NCI-H1417 treated with DMSO at 0.1 percent for 48 hours (cell line): ENCODE measurements around the gene OSGIN1.

Experiments used
- DNase-seq: peaks from one replicate; lab custom pipeline; 2025; lab: John Stamatoyannopoulos, UW

Gene OSGIN1

DNA sequence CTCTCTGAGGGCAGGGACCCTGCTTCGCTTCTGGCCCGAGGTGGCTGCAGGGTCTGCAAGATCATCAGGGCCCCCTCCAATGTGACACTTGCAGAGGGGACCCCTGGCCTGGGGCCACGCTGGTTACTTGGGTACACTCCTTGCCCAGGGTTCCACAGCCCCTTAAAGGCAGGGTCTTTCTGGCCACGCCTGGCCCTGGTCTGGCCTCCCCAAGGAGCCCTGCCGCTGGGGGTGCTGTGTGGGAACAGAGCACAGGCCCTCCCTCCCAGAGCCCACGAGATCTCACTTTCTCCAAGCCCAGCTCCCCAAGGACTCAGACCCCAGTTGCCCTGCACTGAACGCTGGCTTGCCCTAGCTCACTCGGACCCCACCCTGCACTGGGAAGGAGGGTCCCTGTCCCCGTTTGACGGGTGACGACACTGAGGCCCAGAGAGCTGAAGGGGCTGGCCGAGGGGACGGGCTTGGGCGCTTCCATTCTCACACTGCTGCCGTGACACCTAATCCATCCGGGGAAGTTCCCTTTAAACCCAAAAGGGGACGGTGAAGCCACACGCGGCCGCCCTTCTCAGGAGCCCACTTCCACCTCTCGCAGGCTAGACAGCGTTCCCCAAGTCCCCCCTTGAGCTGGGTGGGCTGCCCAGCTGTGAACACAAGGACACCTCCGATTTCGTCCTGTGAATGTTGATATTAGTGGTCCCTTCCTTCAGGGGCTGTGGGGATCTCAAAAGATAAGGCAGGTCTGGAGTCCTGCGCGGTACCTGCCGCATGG, 26.9 kb upstream of the OSGIN1 start:
- no peak for DNase-seq

DNA sequence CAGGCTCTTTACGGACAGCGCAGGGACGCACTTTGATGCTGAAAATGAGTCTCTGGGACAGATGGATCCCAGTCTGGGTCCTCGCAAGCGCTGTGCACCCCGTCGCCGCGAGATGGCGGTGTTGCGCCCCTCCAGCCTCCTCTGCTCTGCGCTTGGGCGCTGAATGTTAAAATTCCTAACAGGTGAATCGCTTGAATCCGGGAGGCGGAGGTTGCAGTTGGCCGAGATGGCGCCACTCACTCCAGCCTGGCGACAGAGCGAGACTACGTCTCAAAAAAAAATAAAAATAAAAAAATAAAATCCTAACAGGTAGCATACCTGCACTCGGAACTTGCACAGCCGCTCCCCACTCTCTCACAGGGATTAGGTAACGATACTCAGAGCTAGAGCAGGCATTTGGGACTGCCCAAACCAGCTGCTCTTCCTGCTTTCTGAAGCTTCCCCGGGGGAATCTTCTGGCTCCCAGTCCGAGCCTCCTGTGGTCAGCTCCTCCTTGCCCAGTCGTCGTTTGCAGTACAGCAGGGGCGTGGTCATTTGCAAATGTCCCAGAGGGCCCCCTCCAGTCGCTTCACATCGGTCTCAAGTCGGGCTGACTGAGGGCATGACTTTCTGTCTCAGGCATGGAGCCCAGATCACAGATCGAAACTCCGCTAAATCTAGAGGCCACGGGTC, 26.2 kb upstream of the OSGIN1 start:
- DNase-seq = no peak

GRCh38 chr16:83928341-83929055, 24.5 kb upstream of the OSGIN1 start:
- DNase-seq = no peak

GRCh38 chr16:83929811-83930555, 23.1 kb upstream of the OSGIN1 start:
- DNase-seq = no peak

DNA sequence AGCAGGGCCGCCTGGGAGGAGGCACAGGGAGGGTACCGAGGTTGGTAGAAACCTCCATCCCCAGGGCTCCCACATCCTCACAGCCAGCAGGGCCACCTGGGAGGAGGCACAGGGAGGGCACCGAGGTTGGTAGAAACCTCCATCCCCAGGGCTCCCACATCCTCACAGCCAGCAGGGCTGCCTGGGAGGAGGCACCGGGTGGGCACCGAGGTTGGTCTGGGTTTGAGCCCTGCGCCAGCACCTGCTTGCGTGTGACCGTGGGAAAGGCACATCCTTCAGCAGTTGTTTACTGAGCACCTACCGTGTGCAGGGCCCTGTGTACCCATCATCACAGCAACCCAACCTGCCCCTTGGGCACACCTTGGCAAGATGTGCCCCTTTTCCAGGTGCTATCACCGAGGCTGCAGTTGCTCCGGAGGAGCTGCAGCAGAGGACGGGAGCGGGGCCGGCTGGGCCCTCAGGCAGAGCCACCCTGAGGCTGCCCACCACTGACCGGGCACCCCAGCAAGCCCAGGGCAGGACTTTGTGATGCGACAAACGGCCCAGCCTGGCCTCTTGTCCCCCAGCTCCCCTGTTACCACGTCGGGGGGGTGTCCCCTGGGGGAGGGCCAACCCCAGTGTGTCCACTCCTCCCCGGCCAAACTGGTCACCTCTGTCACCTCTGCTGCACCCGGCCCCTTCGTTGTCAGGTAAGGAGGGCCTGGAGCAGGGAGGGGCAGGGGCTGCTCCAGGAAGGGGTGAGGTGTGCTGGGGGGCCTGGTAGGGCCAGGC, 22.1 kb upstream of the OSGIN1 start:
- DNase-seq = no peak

DNA sequence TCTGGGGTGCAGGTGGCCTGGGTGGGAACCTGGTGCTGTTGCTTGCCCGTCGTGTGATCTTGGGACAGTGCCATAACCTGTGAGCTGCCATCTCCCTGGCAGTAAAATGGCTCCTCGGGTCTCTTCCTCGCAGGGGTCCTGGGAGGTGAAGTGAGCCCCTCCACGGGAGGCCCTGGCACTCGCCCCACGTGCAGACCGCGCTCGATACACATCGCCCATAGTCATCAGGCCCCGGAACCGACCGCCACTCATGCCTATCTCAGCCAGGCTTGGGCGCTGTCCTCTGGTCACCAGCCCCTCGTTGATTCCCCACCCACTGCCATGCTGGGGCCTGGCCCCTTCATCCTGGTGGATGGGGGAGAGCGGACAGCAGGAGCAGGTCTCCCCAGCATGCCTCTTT, 21.5 kb upstream of the OSGIN1 start:
- DNase-seq = no peak

DNA sequence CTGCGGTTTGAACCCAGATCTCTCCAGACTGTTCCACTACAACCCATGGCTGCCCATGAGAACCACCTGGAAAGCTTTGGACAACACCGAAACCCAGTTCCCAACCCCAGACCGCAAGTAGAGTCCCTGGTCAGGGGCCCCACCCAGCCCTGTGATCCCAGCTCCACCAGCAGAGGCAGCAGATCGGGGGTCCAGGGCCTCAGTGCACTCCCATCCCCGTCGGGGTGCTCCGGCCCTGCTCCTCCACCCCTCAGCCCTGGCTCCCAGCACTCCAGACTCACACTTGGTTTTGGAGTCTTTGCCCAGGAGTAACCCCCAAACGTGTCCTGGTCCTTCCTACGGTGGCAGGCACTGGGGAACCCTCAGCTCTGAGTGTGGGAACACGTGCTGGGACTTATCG, 20.7 kb upstream of the OSGIN1 start:
- DNase-seq = no peak

DNA sequence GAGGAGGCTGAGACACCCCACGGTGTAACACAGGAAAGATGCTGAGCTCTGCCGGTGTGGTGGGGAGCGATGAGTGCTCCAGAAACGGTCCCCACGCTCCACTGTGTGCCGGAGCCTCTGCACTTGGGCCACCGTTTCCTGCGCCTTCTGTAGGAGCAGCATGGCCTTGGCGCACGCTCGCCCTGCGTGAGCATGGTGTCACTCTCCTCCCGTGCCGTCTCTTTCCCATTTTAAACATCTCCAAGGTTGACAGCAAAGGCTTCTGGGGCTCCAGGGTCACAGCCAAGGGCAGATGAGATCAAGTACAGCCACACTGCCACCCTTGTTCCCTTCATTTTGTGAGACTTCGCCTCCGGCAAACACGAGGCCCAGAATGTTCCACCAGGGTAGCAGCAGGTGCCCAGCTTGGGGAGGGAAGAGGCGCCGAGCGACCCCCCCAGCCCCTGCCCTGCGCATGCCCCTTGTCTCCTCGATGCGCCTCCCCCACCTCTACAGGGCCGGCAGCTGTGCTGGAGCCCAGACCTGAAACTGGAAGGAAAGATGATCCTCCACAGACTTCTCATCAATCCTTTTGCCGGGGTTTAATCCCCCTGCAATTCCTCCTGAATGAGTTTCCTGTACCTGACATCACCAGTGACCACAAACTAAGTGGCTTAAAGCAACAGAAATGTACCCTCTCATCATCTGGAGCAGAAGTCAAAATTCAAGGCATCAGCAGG, 19.9 kb upstream of the OSGIN1 start:
- no peak for DNase-seq

- no peak for DNase-seq
Measured at GRCh38 chr16:83933885-83934683, 19.0 kb upstream of the OSGIN1 start.

DNA sequence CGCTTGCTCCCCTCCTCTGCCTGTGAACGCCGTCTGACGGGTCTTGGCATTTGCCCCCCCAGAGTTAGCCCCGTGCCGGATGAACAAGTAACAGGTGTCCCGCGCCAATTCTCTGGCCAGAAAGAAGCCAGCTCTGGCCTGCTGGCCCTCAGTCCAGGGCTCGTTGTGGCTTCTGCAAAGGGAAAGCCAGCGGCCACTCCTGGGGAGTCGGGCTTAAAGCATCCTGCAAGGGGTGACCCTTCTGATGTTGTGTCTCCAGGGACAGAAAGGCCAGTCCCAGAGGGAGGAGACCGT, 18.4 kb upstream of the OSGIN1 start:
- DNase-seq = no peak

GRCh38 chr16:83935005-83935857, 17.8 kb upstream of the OSGIN1 start:
- no peak for DNase-seq

DNA sequence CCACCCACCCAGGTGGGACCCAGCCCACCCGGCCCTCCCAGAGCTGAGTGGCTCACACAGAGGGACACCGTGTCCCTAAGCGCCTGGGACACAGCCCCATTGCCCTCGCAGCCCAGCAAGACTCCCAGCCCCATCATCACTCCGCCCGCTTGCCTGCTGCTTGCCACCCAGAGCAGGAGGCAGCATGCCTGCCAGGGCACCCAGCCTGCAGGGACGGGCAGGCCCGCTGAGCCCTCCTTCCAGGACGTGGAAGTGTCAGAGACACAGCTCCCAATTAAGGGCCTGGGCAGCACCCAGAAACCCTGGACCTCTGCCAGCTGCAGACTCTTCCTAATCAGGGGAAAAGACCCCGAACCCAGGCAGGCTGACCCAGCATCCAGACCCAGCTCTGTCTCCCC, 17.2 kb upstream of the OSGIN1 start:
- DNase-seq = no peak

GRCh38 chr16:83936581-83937165, 16.4 kb upstream of the OSGIN1 start:
- DNase-seq = no peak

- no peak for DNase-seq
Measured at GRCh38 chr16:83937267-83937666, 15.8 kb upstream of the OSGIN1 start.

DNA sequence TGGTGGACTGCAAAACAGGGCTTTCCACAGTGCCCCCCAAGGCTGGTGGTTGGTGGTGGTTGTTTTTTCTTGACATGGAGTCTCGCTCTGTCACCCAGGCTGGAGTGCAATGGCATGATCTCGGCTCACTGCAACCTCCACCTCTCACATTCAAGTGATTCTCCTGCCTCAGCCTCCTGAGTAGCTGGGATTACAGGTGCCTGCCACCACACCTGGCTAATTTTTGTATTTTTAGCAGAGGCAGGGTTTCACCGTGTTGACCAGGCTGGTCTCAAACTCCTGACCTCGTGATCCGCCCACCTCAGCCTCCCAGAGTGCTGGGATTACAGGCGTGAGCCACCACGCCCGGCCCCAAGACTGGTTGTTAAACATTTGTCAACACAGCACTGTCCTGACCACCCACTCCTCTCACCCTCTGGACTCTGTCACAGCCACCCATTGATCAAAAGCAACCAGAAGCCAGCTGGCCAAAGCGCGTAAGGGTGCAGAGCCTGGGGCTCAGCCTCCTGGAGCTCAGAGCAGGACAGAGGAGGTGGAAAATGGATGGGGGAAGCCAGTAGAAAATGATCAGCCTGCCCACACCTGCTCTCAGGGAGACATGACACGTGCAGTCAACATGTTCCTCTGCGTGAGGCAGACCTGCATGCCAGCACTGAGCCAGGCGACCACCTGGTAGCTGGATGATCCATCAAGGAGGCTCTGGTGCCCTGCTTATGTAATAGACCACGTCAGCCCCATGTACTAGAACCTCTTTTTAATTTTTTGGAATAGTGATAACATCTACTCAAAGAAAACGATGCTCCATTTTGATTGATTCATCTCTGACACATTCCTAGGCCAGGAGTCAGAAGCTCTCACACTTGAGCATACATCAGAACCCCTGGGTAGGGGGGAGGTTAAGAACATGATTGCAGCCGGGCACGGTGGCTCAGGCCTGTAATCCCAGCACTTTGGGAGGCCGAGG, 14.8 kb upstream of the OSGIN1 start:
- no peak for DNase-seq

GRCh38 chr16:83939266-83939855, 13.7 kb upstream of the OSGIN1 start:
- DNase-seq = no peak

- DNase-seq = no peak
Measured at GRCh38 chr16:83940119-83940518, 12.9 kb upstream of the OSGIN1 start.
